Measurements from ENCODE around the gene SF3A2.

SF3A2 gene

GRCh38 chr19:2224754-2225349, 11.8 kb upstream of the SF3A2 start:
- no peak for TF ChIP-seq JUND (IDR thresholded peaks at IDR 0.05; ENCODE audit: low read depth)
- in situ Hi-C loops (cut with HindIII; ENCODE audit: low pct_unique_long_range_greater_than_20kb, low sequenced_read_pairs) = no loop called here
- DNase-seq (ENCODE audit: low read depth in 1 of 2, low spot score in 1 of 2) = no peak

GRCh38 chr19:2225415-2226050, 11.1 kb upstream of the SF3A2 start:
- TF ChIP-seq JUND (IDR thresholded peaks at IDR 0.05; ENCODE audit: low read depth) = no peak
- DNase-seq (ENCODE audit: low read depth in 1 of 2, low spot score in 1 of 2) = no peak
- in situ Hi-C loops (cut with HindIII; ENCODE audit: low pct_unique_long_range_greater_than_20kb, low sequenced_read_pairs) = no loop called here

- in situ Hi-C loops (cut with HindIII; ENCODE audit: low pct_unique_long_range_greater_than_20kb, low sequenced_read_pairs) = no loop called here
- no peak for DNase-seq (ENCODE audit: low read depth in 1 of 2, low spot score in 1 of 2)
- TF ChIP-seq JUND (IDR thresholded peaks at IDR 0.05; ENCODE audit: low read depth) = no peak
Observed at GRCh38 chr19:2226051-2226839, 10.4 kb upstream of the SF3A2 start.

- in situ Hi-C loops (cut with HindIII; ENCODE audit: low pct_unique_long_range_greater_than_20kb, low sequenced_read_pairs) = no loop called here
- no peak for TF ChIP-seq JUND (IDR thresholded peaks at IDR 0.05; ENCODE audit: low read depth)
- DNase-seq (ENCODE audit: low read depth in 1 of 2, low spot score in 1 of 2) = no peak
Observed at GRCh38 chr19:2226840-2227360, 9.7 kb upstream of the SF3A2 start.

- in situ Hi-C loops (cut with HindIII; ENCODE audit: low pct_unique_long_range_greater_than_20kb, low sequenced_read_pairs) = no loop called here
- DNase-seq (ENCODE audit: low read depth in 1 of 2, low spot score in 1 of 2) = no peak
- TF ChIP-seq JUND (IDR thresholded peaks at IDR 0.05; ENCODE audit: low read depth) = no peak
Observed at GRCh38 chr19:2227415-2228156, 9.0 kb upstream of the SF3A2 start.

GRCh38 chr19:2228157-2229030, 8.2 kb upstream of the SF3A2 start:
- in situ Hi-C loops (cut with HindIII; ENCODE audit: low pct_unique_long_range_greater_than_20kb, low sequenced_read_pairs) = no loop called here
- no peak for DNase-seq (ENCODE audit: low read depth in 1 of 2, low spot score in 1 of 2)
- TF ChIP-seq JUND (IDR thresholded peaks at IDR 0.05; ENCODE audit: low read depth) = no peak

GRCh38 chr19:2229103-2230032, 7.3 kb upstream of the SF3A2 start:
- TF ChIP-seq JUND (IDR thresholded peaks at IDR 0.05; ENCODE audit: low read depth) = no peak
- no peak for DNase-seq (ENCODE audit: low read depth in 1 of 2, low spot score in 1 of 2)
- in situ Hi-C loops (cut with HindIII; ENCODE audit: low pct_unique_long_range_greater_than_20kb, low sequenced_read_pairs) = no loop called here

GRCh38 chr19:2230033-2230531, 6.5 kb upstream of the SF3A2 start:
- in situ Hi-C loops (cut with HindIII; ENCODE audit: low pct_unique_long_range_greater_than_20kb, low sequenced_read_pairs) = no loop called here
- TF ChIP-seq JUND (IDR thresholded peaks at IDR 0.05; ENCODE audit: low read depth) = no peak
- no peak for DNase-seq (ENCODE audit: low read depth in 1 of 2, low spot score in 1 of 2)

GRCh38 chr19:2230807-2231533, 5.7 kb upstream of the SF3A2 start:
- no peak for DNase-seq (ENCODE audit: low read depth in 1 of 2, low spot score in 1 of 2)
- in situ Hi-C loops (cut with HindIII; ENCODE audit: low pct_unique_long_range_greater_than_20kb, low sequenced_read_pairs) = no loop called here
- TF ChIP-seq JUND (IDR thresholded peaks at IDR 0.05; ENCODE audit: low read depth) = no peak

GRCh38 chr19:2231621-2232221, 4.9 kb upstream of the SF3A2 start:
- in situ Hi-C loops (cut with HindIII; ENCODE audit: low pct_unique_long_range_greater_than_20kb, low sequenced_read_pairs) = no loop called here
- peak in 1 of 2 experiments; percentile 28 for DNase-seq (ENCODE audit: low read depth in 1 of 2, low spot score in 1 of 2)
- no peak for TF ChIP-seq JUND (IDR thresholded peaks at IDR 0.05; ENCODE audit: low read depth)
